CD4-positive, alpha-beta T cell (primary cell): ENCODE data around the gene AGBL4. TPM values are rescaled to one million over a fixed set of nuclear protein-coding genes. Genes with fewer than 3 reads are reported as not detected.
"Not testable (repeated sequence)": the region's sequence is repeated elsewhere in the genome, so short reads cannot be mapped to it uniquely, and the experiment has no call there.

ENCODE experiments used
- ATAC-seq: fragments of 200-7000 bp; cut with Tn5 transposase; one replicate; pipeline ENCODE4 v1.10.0; 2022; ENCODE audit warnings: mild to moderate bottlenecking; ENCODE audit not compliant: poor library complexity
- CTCF ChIA-PET: fragments of 350-600 bp; sonication (Branson Sonifier 250); formaldehyde crosslinking; loops from one replicate; lab custom pipeline; 2021; ENCODE audit warnings: antibody characterized with exemption, inconsistent platforms; lab: Charles Lee
- POLR2A ChIA-PET: fragments of 350-600 bp; sonication (Branson Sonifier 250); formaldehyde crosslinking; loops from one replicate; lab custom pipeline; 2021; ENCODE audit warnings: antibody characterized with exemption, inconsistent platforms; lab: Charles Lee
- DNase-seq, 14 experiments: peaks; one replicate each; pipeline ENCODE4 v3.0.0-alpha.2; 2013 to 2020; ENCODE audit warnings: mixed read lengths in 2 of 14
- H3K27ac ChIP-seq, 2 donors: one replicate each; pipeline versions ENCODE4 v1.5.1 to v1.7.0; 2013; ENCODE audit warnings: low read length in 2 of 2, low read depth in 1 of 2, mild to moderate bottlenecking in 1 of 2
- H3K27me3 ChIP-seq, 2 experiments: 1 replicate in 1 of 2; 2 replicates in 1 of 2; pipeline versions ENCODE4 v1.6.1 to v1.7.0; 2013; ENCODE audit warnings: low read length in 2 of 2, control low read depth in 1 of 2, mild to moderate bottlenecking in 1 of 2, moderate library complexity in 1 of 2; ENCODE audit not compliant: insufficient read depth in 2 of 2, control insufficient read depth in 1 of 2
- H3K36me3 ChIP-seq: one replicate; pipeline ENCODE4 v1.6.1; 2013; ENCODE audit warnings: low read length, control low read depth; ENCODE audit not compliant: insufficient read depth
- H3K4me1 ChIP-seq: one replicate; pipeline ENCODE4 v1.6.1; 2013; ENCODE audit warnings: low read length, control low read depth; ENCODE audit not compliant: insufficient read depth
- H3K4me3 ChIP-seq: one replicate; pipeline ENCODE4 v1.5.1; 2013; ENCODE audit warnings: mild to moderate bottlenecking, low read length, moderate library complexity
- H3K9me3 ChIP-seq, 2 experiments: 1 replicate in 1 of 2; 2 replicates in 1 of 2; pipeline versions ENCODE4 v1.6.1 to v1.7.0; 2013; ENCODE audit warnings: low read length in 2 of 2, mild to moderate bottlenecking in 2 of 2, control low read depth in 1 of 2, moderate library complexity in 1 of 2; ENCODE audit not compliant: control insufficient read depth in 1 of 2, insufficient read depth in 1 of 2
- H3K27ac Mint-ChIP-seq: one replicate; pipeline ENCODE4 v1.8.0; 2020; ENCODE audit warnings: mixed read lengths
- H3K27me3 Mint-ChIP-seq: one replicate; pipeline ENCODE4 v1.8.0; 2021; ENCODE audit warnings: mixed read lengths
- H3K36me3 Mint-ChIP-seq: one replicate; pipeline ENCODE4 v1.8.0; 2021; ENCODE audit warnings: low read depth, mixed read lengths
- H3K4me1 Mint-ChIP-seq: one replicate; pipeline ENCODE4 v1.8.0; 2021; ENCODE audit warnings: low read depth, mixed read lengths
- H3K4me3 Mint-ChIP-seq: one replicate; pipeline ENCODE4 v1.8.0; 2020; ENCODE audit warnings: mild to moderate bottlenecking, mixed read lengths
- H3K9me3 Mint-ChIP-seq: one replicate; pipeline ENCODE4 v1.8.0; 2020; ENCODE audit warnings: mixed read lengths
- intact Hi-C, 2 experiments: fragments of 100-400 bp; cut with DNase I in 1 of 2; cut with micrococcal nuclease in 1 of 2; formaldehyde crosslinking; loops; one replicate each; pipeline versions ENCODE4 v1.15.1 to v1.9.0; 2023 to 2025; cut with DNase I, micrococcal nuclease
- total RNA-seq, 174 experiments: library from RNA in 2 of 174; stranded (reverse) in 2 of 174; gene quantifications; one replicate each; pipeline ENCODE4 v1.2.3 and lab custom pipeline; 2021 to 2026
- TF ChIP-seq, protein P1 (sequence below): fragments of 200-600 bp; IDR thresholded peaks from one replicate; pipeline ENCODE4 v1.8.0; 2022; ENCODE audit warnings: antibody characterized with exemption, mild to moderate bottlenecking

Gene AGBL4
- total RNA-seq, 2 experiments from 2014 or later: 0.11 TPM; not detected in 1

DNA sequence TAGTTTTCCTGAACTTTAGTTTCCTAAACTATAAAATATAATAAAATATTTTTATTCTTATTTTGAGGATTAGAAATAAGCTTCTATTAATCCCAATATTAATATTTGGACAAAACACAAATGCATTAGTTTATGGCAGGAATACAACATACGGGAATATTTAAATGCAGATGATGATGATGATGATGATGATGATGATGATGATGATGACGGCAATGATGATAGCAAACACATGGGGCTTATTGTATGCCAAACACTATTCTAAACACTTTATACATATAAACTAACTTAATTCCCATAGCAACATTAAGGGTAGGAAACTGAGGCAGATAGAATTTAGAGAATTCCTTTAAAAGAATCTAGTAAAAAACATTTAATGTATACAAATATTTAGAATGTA lies 705.5 kb downstream of the AGBL4 start:
- Histone ChIP-seq H3K36me3 (no peaks in the 10 kb centered on the region), H3K27me3 (no peaks in the 10 kb centered on the region), H3K9me3 (no peaks in the 10 kb centered on the region), H3K4me1 (no peaks in the 10 kb centered on the region), H3K27ac (no peak overlapping the region), H3K4me3 (no peak overlapping the region)
- no peak for ATAC-seq
- Mint-ChIP-seq H3K9me3 (no peaks in the 10 kb centered on the region), H3K36me3 (no peaks in the 10 kb centered on the region), H3K4me3 (no peak overlapping the region), H3K27ac (no peak overlapping the region), H3K27me3 (no peaks in the 10 kb centered on the region), H3K4me1 (no peaks in the 10 kb centered on the region)
- DNase-seq: no peak
- intact Hi-C loops: no loop called here
- ChIA-PET CTCF (no interaction called here), POLR2A (no interaction called here)
- TF ChIP-seq, protein P1, sequence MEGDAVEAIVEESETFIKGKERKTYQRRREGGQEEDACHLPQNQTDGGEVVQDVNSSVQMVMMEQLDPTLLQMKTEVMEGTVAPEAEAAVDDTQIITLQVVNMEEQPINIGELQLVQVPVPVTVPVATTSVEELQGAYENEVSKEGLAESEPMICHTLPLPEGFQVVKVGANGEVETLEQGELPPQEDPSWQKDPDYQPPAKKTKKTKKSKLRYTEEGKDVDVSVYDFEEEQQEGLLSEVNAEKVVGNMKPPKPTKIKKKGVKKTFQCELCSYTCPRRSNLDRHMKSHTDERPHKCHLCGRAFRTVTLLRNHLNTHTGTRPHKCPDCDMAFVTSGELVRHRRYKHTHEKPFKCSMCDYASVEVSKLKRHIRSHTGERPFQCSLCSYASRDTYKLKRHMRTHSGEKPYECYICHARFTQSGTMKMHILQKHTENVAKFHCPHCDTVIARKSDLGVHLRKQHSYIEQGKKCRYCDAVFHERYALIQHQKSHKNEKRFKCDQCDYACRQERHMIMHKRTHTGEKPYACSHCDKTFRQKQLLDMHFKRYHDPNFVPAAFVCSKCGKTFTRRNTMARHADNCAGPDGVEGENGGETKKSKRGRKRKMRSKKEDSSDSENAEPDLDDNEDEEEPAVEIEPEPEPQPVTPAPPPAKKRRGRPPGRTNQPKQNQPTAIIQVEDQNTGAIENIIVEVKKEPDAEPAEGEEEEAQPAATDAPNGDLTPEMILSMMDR: no peak

DNA sequence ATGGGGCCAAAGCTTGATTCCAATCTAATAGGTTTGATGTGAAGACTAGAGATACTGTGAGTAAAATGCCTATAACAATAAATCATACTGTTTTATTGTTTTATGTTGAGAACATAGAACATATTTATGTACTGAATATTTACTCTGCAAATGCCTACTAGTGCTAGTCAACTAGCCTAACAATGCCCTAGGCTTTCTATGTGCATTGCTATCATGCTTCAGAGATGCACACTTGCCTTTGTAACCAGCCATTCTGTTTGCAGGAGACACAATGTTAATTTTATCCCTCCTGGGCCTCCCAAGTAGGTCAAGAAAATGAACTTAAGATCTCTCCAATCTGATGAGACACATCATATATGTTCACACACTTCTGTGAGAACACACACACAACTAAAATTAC lies 716.3 kb downstream of the AGBL4 start:
- no peaks in the 10 kb centered on the region for H3K36me3 Mint-ChIP-seq
- ATAC-seq: no peak
- H3K4me1 Mint-ChIP-seq: no peaks in the 10 kb centered on the region
- Histone ChIP-seq H3K9me3 (no peaks in the 10 kb centered on the region), H3K36me3 (no peaks in the 10 kb centered on the region), H3K27ac (no peak overlapping the region), H3K4me3 (no peak overlapping the region), H3K4me1 (no peaks in the 10 kb centered on the region), H3K27me3 (no peaks in the 10 kb centered on the region)
- no peak overlapping the region for H3K27ac Mint-ChIP-seq
- H3K4me3 Mint-ChIP-seq: no peak overlapping the region
- ChIA-PET CTCF (no interaction called here), POLR2A (no interaction called here)
- DNase-seq: no peak
- intact Hi-C loops: no loop called here
- H3K27me3 Mint-ChIP-seq: no peaks in the 10 kb centered on the region
- TF ChIP-seq, protein P1: no peak
- H3K9me3 Mint-ChIP-seq: peaks cover 8% of the 10 kb centered on the region

DNA sequence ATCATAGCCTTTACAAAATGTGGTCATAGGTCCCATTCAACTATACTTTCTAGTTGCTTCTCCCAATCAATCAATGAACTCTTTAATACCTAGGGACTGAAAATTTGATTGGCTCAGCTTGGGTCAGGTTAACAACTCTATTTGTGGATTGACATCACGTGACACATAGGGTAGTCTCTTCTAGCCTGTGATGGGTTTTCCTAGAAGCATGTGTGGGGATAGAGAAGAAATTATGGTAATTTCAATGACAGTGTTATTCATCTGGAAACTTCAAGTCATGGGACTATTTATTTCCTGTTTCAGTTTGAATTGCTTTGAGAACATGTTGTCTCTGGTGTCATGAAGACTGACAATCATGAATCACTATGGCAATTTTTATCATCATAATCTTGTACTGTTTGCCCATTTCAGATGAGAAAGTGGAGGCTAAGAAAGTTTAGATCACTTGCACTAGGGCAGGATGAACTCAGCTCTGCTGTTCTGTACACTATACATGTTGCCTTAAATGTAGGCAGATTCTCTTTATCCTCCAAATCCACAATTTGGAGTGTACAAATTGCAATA lies 717.2 kb downstream of the AGBL4 start:
- no peak overlapping the region for H3K4me3 ChIP-seq
- no peaks in the 10 kb centered on the region for H3K36me3 ChIP-seq
- H3K27ac Mint-ChIP-seq: no peak overlapping the region
- TF ChIP-seq, protein P1: no peak
- no peaks in the 10 kb centered on the region for H3K27me3 Mint-ChIP-seq
- DNase-seq (no peak), ATAC-seq (no peak)
- H3K4me1 ChIP-seq: no peaks in the 10 kb centered on the region
- H3K9me3 Mint-ChIP-seq: peaks cover 12% of the 10 kb centered on the region
- no peaks in the 10 kb centered on the region for H3K9me3 ChIP-seq
- no peaks in the 10 kb centered on the region for H3K27me3 ChIP-seq
- POLR2A ChIA-PET: no interaction called here
- intact Hi-C loops: no loop called here
- CTCF ChIA-PET: no interaction called here
- no peaks in the 10 kb centered on the region for H3K4me1 Mint-ChIP-seq
- H3K4me3 Mint-ChIP-seq: no peak overlapping the region
- H3K27ac ChIP-seq: no peak overlapping the region
- H3K36me3 Mint-ChIP-seq: no peaks in the 10 kb centered on the region

DNA sequence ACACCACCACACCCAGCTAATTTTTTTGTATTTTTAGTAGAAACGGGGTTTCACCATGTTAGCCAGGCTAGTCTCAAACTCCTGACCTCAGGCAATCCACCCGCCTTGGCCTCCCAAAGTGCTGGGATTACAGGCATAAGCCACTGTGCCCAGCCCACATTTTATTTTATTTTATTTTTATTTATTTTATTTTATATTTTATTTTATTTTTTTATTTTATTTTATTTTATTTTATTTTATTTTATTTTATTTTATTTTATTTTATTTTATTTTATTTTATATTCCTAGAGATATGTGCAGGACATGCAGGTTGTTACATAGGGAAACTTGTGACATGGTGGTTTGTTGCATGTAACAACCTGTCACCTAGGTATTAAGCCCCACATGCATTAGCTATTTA lies 721.4 kb downstream of the AGBL4 start:
- H3K9me3 Mint-ChIP-seq: peaks cover 14% of the 10 kb centered on the region
- H3K36me3 ChIP-seq, H3K36me3 Mint-ChIP-seq, POLR2A ChIA-PET, H3K4me3 Mint-ChIP-seq, DNase-seq, H3K27ac ChIP-seq, H3K4me3 ChIP-seq, H3K27me3 ChIP-seq, ATAC-seq, H3K4me1 ChIP-seq, H3K9me3 ChIP-seq, H3K27ac Mint-ChIP-seq, intact Hi-C loops, H3K27me3 Mint-ChIP-seq, H3K4me1 Mint-ChIP-seq: not testable (repeated sequence)
- CTCF ChIA-PET: interaction anchor here (1.6 kb wide), 1 partner anchor 9 kb away, joined by 3 read pairs; no protein-coding TSS in a partner anchor
